C4-2B (cell line): ENCODE results near the gene ACSF3.

Source experiments
- H3K27ac ChIP-seq: fragments of 450-650 bp; 2 replicates; pipeline ENCODE4 v1.5.1; 2017
- ZFX ChIP-seq: fragments of 450-650 bp; IDR thresholded peaks from 2 replicates; pipeline ENCODE4 v1.6.1; 2017
- TF ChIP-seq, protein P1 (sequence below): fragments of 450-650 bp; conservative IDR thresholded peaks from 2 replicates; pipeline ENCODE4 v1.5.1; 2017; ENCODE audit warnings: mild to moderate bottlenecking

ACSF3 gene

DNA sequence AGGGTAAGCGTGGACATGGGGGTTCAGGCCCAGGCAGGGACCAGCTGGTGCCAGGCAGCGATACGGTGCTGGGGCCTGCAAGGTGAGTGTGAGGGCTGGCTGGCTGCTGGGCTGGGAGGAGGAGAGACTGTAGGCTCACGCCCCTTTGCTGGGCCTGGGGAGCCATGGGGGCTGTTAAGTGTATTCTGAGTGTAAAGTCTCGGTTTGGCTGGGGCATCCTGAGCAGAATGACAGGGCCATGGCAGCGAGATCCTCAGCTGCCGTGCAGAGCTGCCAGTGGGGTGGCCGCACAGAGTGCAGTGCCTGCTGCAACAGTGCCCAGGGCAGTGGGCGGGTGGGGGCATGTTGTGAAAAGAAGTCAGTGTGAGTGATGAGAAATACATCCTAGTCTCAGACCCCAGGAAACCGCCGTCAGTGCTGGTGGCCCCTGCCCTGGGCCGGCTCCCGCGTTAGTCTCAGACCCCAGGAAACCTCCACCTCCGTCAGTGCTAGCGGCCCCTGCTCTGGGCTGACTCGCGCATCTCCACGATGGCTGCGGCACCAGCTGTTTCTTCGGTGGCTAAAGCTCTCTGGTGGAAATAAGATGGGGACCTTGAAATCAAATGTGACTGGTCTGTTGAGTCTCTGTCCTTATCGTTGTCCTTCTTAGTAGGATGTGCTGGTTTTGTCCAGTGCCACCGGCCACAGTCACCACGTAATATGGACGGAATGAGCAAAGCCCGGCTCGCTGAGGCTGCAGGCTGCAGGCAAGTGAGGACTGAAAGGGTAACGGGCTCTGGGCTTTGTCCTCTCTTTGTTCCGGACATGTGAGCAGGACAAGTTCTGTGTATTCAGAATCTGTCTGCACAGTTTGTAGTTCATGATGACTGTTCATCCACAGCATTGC, 22.9 kb downstream of the ACSF3 start:
- TF ChIP-seq, protein P1, sequence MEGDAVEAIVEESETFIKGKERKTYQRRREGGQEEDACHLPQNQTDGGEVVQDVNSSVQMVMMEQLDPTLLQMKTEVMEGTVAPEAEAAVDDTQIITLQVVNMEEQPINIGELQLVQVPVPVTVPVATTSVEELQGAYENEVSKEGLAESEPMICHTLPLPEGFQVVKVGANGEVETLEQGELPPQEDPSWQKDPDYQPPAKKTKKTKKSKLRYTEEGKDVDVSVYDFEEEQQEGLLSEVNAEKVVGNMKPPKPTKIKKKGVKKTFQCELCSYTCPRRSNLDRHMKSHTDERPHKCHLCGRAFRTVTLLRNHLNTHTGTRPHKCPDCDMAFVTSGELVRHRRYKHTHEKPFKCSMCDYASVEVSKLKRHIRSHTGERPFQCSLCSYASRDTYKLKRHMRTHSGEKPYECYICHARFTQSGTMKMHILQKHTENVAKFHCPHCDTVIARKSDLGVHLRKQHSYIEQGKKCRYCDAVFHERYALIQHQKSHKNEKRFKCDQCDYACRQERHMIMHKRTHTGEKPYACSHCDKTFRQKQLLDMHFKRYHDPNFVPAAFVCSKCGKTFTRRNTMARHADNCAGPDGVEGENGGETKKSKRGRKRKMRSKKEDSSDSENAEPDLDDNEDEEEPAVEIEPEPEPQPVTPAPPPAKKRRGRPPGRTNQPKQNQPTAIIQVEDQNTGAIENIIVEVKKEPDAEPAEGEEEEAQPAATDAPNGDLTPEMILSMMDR: no peak
- H3K27ac ChIP-seq: no peak overlapping the region

DNA sequence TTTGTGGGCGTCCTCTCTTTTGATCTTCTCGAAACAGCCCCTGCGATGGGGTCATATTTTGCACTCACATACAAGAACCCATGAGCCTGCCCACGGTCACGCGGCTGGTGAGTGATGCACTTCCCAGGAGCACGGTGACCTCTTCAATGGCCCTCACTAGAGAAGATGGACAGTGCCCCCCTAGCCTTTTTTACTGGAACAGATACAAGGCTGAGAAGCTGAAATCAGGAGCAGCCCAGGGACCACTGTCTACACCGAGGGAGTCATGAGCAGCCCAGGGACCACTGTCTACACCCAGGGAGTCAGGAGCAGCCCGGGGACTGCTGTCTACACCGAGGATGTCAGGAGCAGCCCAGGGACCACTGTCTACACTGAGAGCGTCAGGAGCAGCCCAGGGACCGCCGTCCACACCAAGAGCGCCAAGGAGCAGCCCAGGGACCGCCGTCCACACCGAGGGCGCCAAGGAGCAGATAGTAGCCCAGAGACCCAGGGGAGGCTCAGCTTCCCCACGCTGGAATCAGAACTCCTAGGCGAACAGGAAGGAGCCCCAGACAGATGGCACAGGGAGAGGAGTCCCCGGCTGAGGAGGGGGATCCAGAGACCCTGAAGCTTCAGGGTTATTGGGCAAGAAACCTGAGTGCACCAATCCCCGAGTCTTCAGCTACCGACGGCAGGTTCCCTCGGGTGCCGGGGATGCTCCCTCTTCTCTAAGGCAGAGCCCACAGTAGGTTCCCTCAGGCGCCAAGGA, 23.7 kb downstream of the ACSF3 start:
- TF ChIP-seq, protein P1: no peak
- TF ChIP-seq ZFX: no peak
- no peak overlapping the region for H3K27ac ChIP-seq

DNA sequence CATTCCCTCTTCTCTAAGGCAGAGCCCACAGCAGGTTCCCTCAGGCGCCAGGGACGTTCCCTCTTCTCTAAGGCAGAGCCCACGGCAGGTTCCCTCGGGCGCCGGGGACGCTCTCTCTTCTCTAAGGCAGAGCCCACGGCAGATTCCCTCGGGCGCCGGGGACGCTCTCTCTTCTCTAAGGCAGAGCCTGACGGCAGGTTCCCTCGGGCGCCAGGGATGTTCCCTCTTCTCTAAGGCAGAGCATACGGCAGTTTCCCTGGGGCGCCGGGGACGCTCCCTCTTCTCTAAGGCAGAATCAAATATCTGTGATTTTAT, 24.3 kb downstream of the ACSF3 start:
- TF ChIP-seq ZFX: no peak
- TF ChIP-seq, protein P1: no peak
- no peak overlapping the region for H3K27ac ChIP-seq

DNA sequence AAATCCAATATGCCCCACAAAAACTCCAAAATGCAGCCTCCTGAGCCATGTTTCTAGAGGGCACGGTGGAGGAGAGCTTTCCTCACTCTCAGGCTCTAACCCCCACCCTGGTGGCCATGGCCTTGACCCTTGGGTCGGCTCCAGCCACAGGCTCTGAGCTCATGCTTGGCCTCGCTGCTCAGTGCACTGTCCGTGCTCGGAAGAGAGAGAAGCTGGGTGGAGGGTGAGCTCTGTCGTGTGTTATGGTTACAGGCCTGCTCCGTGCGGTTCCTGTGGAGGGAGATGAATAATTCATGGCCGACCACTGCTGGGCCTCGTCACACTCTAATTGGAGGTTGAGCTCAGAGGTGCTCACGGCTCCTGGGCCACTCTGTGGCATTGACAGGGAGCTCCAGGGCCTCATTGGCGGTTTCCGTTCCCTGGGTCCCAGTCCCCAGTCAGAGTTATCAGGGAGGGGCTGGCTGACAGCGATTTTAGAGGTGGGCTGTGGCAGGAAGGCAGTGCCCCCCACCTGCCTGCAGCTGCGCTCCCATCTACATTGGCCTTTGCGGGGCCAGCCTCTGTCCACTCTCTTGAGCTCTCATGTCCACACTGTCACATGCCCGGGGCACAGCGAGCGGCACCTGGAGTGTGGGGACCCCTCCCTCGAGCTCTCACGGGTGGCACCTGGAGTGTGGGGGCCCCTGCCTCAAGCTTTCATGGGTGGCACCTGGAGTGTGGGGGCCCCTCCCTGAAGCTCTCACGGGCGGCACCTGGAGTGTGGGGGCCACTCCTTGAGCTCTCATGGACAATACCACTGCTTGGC, 24.9 kb downstream of the ACSF3 start:
- H3K27ac ChIP-seq: no peak overlapping the region
- no peak for TF ChIP-seq ZFX
- TF ChIP-seq, protein P1: no peak

DNA sequence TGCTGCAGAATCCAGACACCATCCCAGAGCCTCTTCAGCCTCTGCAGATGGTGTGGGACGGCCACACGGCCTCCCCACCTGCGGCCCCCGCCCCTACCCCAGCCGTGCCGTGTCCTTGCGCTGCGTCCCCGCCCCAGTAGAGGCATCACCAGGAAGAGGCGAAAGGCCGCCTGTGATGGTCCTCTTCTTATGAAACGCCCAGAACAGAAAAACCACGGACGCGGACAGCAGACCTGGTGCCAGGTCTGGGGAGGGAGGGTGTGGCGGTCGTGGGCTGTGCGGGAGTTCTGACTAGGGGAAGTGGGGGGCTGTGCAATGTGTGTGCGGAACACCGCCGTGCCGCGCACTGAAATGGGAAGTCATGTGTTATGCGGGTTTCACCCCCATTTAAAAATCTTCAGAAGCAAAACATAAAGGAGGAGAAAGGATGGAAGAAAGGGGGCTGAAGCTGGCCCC, 25.5 kb downstream of the ACSF3 start:
- TF ChIP-seq, protein P1: no peak
- TF ChIP-seq ZFX: no peak
- H3K27ac ChIP-seq: no peak overlapping the region

DNA sequence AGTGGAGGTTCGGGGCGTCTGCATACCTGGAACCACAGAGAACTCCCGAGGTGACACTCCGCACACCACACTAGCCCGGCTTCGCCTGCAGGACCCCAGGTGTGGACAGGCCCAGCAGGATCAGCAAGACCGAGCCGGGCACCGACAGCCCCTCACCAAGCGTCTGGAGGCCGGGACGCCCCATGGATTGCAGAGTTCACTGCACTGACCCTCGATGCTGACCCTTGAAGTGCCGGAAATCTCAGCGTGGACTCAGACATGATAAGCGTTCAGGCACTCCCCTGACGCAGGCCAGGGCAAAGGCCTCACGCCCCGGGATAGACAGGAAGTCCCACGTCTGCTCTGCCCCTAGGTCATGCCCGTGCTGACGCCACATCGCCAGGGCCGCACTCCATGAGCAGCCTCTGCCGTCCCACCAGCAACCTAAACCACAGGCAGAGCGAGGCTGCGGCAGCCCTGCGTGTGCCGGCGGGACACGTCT, 26.0 kb downstream of the ACSF3 start:
- TF ChIP-seq, protein P1: no peak
- TF ChIP-seq ZFX: no peak
- H3K27ac ChIP-seq: no peak overlapping the region
